ENCODE measurements around the gene OSBPL2. TPM values are rescaled to one million over a fixed set of nuclear protein-coding genes. Genes with fewer than 3 reads are reported as not detected.
A peak's percentile ranks its signal among the peaks of the same experiment; 100 is the strongest.

The OSBPL2 gene
- total and polyA plus RNA-seq, 2 donors (not counting 3 experiments of a cell fraction or from before 2014, with no cell fraction given) = 13.1 to 33.0 TPM

GRCh38 chr20:62285151-62285550, 46.8 kb downstream of the OSBPL2 start:
- H3K9ac ChIP-seq (replicated peaks; ENCODE audit: extremely low read depth, insufficient read depth, low read length) = no peak overlapping the region
- H3K27ac ChIP-seq (ENCODE audit: insufficient read depth, low read depth, low read length) = peak overlapping the region; percentile 91
- H3K9me1 ChIP-seq (replicated peaks; ENCODE audit: control insufficient read depth, extremely low read depth, insufficient read depth, low read length) = no peaks in the 10 kb centered on the region
- H3K36me3 ChIP-seq (ENCODE audit: control insufficient read depth in 2 of 2, extremely low read depth in 1 of 2, insufficient read depth in 2 of 2, low read length in 2 of 2) = peaks cover 5 to 27% of the 10 kb centered on the region in 2 experiments
- ChIA-PET POLR2A (no interaction called here), CTCF (interaction anchor here (1.2 to 2.2 kb wide), 3 partner anchors 10 to 274 kb away, joined by 4 to 10 read pairs (median 10); no protein-coding TSS in a partner anchor)
- TF ChIP-seq EZH2 (IDR thresholded peaks at IDR 0.05; ENCODE audit: borderline replicate concordance, low read depth, low read length, severe bottlenecking) (no peak), POLR2A (IDR thresholded peaks at IDR 0.05; ENCODE audit: low read depth, low read length) (no peak), MAX (IDR thresholded peaks at IDR 0.05; ENCODE audit: insufficient read depth, insufficient read length) (no peak), CTCF (IDR thresholded peaks at IDR 0.05; ENCODE audit: extremely low read depth in 1 of 2, insufficient read depth in 1 of 2, low read depth in 1 of 2, low read length in 2 of 2) (no peak), POLR2AphosphoS5 (IDR thresholded peaks at IDR 0.05; ENCODE audit: insufficient read depth, low read depth, low read length) (no peak), MYC (IDR thresholded peaks at IDR 0.05; ENCODE audit: low read depth, low read length) (no peak), JUN (IDR thresholded peaks at IDR 0.05; ENCODE audit: borderline replicate concordance, insufficient read depth, insufficient read length, low read depth) (no peak), FOS (IDR thresholded peaks at IDR 0.05; ENCODE audit: borderline replicate concordance, insufficient read depth, low read length) (no peak), GATA2 (IDR thresholded peaks at IDR 0.05; ENCODE audit: insufficient read depth, insufficient read length, low read depth, low read length) (no peak)
- BruUV-seq (replicated peaks) = no TSS peak
- H3K4me3 ChIP-seq (replicated peaks in 1 of 3; ENCODE audit: insufficient read depth in 1 of 3, low read depth in 1 of 3, low read length in 3 of 3) = no peak overlapping the region
- H4K20me1 ChIP-seq (replicated peaks; ENCODE audit: control insufficient read depth, extremely low read depth, insufficient read depth, low read length) = no peaks in the 10 kb centered on the region
- dilution Hi-C loops (cut with MboI; ENCODE audit: extremely low pct_ligation_motif_present, low sequenced_read_pairs) (no loop called here), intact Hi-C loops (cut with micrococcal nuclease) (loop anchor here (2.0 to 5.0 kb wide), 2 partner anchors 46 to 83 kb away; partner anchors contain the start of gene OSBPL2)
- H2AFZ ChIP-seq (ENCODE audit: low read depth, low read length) = no peak overlapping the region
- H3K27me3 ChIP-seq (ENCODE audit: control insufficient read depth in 2 of 2, insufficient read depth in 2 of 2, low read length in 2 of 2) = no peaks in the 10 kb centered on the region
- DNase-seq (ENCODE audit: low read depth, low spot score) = no peak
- H3K79me2 ChIP-seq (ENCODE audit: control insufficient read depth, insufficient read depth, low read length) = no peaks in the 10 kb centered on the region
- FAIRE-seq = no peak
- no peaks in the 10 kb centered on the region for H3K9me3 ChIP-seq (replicated peaks; ENCODE audit: control insufficient read depth, insufficient read depth, low read length)
- no peak overlapping the region for H3K4me2 ChIP-seq (ENCODE audit: insufficient read depth, low read length)
- H3K4me1 ChIP-seq (ENCODE audit: control insufficient read depth, extremely low read depth, insufficient read depth, low read length) = peaks cover 19% of the 10 kb centered on the region

Measured in endothelial cell of umbilical vein (primary cell).